HG03095 (cell line): ENCODE data around the gene IFI30.

ENCODE experiments used
- ATAC-seq: cut with Tn5 transposase; IDR thresholded peaks from one replicate; pipeline ENCODE4 v1.9.1; 2021; ENCODE audit warnings: moderate library complexity; ENCODE audit not compliant: unreplicated experiment

IFI30 gene

DNA sequence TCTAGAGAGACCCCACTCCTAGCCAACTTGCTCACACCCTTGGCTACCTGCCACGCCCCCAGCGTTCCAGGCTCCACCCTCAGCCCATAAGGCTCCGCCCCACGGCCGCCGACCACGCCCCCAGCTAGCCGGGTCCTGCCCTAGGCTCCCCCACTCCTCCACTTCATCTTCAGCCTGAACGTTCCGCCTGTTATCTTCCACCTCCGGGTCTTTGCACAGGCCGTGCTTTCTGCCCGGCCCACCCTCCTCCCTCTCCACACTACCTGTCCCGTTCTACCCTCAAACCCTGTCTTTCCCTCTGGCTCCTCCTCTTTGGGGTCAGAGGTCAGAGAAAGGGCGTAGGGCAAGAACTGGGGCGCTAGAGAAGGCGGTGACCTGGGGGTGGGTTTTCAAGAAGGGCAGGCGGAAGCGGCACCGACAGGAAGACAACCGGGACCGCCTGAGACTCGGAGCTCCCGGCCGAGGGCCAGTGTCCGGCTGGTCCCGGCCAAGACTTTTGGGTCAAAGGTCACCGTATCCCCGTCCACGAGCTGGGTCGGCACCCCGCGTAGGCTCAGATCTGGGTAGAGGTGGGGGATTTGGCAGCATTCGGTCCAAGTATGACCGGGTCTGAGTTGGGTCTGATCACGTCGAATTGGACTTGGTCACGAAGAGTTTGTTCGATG lies 50.4 kb downstream of the IFI30 start:
- ATAC-seq: no peak

DNA sequence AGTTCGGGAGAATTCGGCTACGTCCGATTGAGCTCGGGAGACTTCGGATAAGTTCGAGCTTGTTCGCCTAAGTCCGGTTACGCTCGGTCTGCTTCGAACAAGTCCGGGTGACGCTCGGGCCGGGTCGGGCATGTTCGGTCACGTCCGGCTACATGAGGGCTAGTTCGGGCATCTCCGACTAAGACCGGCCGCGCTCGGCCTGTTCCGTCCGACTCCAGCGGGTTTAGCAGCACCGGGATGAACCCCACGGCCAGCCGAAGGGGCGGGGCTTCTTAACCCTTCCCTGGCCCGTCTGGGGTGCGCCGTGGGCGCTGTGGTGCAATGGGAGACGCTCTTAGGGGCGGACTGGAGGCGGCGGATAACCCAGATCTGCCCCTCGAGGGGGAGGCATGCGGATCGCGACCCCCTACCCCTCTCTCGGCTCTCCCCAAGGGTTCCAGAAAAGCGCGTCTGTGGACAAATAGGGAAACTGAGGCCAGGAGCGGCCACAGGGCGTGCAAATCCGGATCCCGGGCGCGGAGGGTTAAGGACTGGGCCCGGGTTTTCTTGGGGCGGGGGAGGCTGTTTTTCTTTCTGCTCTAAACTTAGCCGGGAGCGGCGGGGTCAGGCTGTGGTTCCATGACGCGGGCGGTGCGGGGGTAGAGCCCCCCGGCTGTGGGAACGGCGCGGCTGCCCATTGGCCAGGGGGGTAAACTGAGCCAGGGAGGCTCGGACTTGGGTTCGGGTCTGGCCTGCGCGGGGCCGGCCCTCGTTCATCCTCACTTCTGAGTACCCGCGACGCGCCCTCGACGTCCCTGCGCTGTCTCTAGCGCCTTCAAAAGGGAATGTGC lies 51.1 kb downstream of the IFI30 start:
- ATAC-seq: peak; percentile 83

DNA sequence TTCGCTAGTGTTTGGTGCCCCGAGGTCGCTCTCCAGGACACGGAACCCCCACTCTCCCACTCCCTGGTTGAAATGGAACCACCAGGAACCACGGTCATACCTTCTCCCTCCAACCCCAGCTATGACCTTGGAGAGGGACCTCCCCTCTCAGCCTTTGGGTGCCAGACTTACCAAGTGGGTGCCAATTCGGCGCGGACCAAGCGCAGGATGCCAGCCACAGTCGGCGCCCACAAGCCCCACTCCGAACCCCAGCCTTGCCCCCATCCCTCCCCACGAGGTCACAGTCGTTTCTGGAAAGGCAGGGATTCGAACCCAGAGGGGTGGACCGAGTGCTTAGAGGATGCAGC lies 51.7 kb downstream of the IFI30 start:
- ATAC-seq: no peak

DNA sequence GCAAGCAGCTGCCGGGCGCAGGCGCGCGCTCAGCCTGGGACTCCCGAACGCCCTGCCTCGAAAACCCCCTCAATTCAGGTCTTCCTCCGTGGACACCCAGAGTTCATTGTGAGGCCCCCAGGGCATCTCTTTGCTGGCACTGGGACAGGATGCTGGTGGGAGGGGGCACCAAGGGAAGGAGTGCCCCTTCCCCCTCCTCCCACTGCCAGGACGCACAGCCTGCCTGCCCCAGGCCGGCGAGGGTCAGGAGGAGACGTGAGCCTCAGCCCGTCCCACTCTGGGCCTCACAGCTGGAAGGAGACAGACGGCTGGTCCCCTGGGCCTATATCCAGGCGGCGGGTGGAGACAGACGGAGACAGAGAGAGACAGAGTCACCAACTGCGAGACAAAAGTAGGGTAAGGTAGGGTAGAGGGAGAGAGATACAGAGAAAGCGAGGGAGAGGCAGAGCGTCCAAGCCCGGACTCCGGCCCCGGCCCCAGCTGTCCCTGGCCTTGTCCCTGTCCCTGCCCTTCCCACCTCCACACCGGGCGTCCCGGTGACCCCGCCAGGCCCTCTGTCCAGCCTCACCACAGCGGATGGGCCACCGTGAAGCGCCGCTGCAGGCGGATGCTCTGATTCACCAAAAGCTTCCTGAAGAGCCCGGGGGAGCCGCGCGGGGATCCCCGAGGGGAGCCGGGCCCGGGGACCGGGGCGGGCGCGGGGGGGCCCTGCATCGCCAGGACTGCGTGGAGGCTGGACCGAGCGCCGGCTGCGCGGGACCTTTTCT lies 52.3 kb downstream of the IFI30 start, which contains the start of gene PDE4C:
Gene PDE4C, minus strand, starts transcription at position 737 of the 767 bp plus-strand sequence. Its CDS starts 23 bp downstream, at position 714.
- ATAC-seq: no peak

DNA sequence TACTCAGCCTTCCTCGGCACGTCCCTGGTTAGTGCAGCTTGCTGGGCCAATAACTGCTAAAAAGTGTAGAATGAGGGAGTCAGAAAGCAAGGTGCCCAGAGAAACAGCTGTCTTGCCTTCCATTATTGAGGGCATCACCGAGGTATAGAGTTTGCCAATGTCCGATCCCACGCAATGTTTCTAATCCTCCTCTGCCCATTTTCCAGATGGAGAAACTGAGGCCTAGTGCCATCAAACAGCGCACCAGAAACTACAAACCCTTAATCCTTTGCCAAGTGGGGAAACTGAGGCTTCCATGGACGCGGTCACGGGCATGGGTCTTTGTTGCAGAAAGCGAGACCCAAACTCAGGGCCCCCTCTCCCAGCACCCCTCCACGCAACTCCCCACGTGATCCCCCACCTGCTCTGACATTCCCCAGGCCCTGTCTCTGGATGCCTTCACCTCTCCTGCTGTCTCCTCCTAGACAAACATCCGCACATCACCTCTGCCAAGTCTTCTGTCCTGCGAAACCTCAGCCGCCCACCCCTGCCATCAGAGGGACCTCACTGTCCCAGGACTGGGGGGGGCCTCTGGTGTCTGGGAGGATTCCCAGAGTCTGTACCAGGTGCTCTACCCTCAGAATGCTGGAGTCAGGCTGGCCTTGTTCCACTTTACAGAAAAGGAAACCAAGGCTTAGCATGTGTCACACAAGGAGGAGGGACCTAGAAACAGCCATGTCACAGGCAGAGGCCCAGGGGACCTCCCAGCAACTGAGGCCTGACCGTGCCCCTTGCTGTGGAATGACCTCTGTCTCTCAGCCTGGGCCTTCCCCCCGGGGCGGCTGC lies 53.6 kb downstream of the IFI30 start:
- ATAC-seq: no peak
